ENCODE results near the gene PDGFB.

GRCh38 chr22:39292561-39293074 is 47.8 kb upstream of the PDGFB start:
- TF ChIP-seq, protein P1, sequence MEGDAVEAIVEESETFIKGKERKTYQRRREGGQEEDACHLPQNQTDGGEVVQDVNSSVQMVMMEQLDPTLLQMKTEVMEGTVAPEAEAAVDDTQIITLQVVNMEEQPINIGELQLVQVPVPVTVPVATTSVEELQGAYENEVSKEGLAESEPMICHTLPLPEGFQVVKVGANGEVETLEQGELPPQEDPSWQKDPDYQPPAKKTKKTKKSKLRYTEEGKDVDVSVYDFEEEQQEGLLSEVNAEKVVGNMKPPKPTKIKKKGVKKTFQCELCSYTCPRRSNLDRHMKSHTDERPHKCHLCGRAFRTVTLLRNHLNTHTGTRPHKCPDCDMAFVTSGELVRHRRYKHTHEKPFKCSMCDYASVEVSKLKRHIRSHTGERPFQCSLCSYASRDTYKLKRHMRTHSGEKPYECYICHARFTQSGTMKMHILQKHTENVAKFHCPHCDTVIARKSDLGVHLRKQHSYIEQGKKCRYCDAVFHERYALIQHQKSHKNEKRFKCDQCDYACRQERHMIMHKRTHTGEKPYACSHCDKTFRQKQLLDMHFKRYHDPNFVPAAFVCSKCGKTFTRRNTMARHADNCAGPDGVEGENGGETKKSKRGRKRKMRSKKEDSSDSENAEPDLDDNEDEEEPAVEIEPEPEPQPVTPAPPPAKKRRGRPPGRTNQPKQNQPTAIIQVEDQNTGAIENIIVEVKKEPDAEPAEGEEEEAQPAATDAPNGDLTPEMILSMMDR (IDR thresholded peaks at IDR 0.05; ENCODE audit: insufficient read depth, low read length), result no peak
- peak; percentile 64 for TF ChIP-seq POLR2AphosphoS5 (IDR thresholded peaks at IDR 0.05; ENCODE audit: low read depth)
- TF ChIP-seq, protein P2, sequence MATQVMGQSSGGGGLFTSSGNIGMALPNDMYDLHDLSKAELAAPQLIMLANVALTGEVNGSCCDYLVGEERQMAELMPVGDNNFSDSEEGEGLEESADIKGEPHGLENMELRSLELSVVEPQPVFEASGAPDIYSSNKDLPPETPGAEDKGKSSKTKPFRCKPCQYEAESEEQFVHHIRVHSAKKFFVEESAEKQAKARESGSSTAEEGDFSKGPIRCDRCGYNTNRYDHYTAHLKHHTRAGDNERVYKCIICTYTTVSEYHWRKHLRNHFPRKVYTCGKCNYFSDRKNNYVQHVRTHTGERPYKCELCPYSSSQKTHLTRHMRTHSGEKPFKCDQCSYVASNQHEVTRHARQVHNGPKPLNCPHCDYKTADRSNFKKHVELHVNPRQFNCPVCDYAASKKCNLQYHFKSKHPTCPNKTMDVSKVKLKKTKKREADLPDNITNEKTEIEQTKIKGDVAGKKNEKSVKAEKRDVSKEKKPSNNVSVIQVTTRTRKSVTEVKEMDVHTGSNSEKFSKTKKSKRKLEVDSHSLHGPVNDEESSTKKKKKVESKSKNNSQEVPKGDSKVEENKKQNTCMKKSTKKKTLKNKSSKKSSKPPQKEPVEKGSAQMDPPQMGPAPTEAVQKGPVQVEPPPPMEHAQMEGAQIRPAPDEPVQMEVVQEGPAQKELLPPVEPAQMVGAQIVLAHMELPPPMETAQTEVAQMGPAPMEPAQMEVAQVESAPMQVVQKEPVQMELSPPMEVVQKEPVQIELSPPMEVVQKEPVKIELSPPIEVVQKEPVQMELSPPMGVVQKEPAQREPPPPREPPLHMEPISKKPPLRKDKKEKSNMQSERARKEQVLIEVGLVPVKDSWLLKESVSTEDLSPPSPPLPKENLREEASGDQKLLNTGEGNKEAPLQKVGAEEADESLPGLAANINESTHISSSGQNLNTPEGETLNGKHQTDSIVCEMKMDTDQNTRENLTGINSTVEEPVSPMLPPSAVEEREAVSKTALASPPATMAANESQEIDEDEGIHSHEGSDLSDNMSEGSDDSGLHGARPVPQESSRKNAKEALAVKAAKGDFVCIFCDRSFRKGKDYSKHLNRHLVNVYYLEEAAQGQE (IDR thresholded peaks at IDR 0.05; ENCODE audit: insufficient replicate concordance, low read depth), result no peak
- no peak for TF ChIP-seq GABPA (IDR thresholded peaks at IDR 0.05; ENCODE audit: low read depth)

All from HL-60 (cell line).